HepG2 (cell line): ENCODE results near the gene F7. TPM values are rescaled to one million over a fixed set of nuclear protein-coding genes. Genes with fewer than 3 reads are reported as not detected.
A peak's percentile ranks its signal among the peaks of the same experiment; 100 is the strongest.

Source experiments
- ATAC-seq: fragments of 200-7000 bp; cut with Tn5 transposase; 3 replicates; pipeline ENCODE4 v1.9.1; 2020; ENCODE audit warnings: mild to moderate bottlenecking, moderate library complexity
- BruUV-seq: library from RNA; stranded (reverse); fragments of 400-500 nt; replicated peaks from 2 replicates; lab custom pipeline; 2021; lab: Mats Ljungman, UMichigan
- CTCF ChIA-PET: fragments of 300-600 bp; formaldehyde crosslinking; extraction: SDS; loops from one replicate; lab custom pipeline; 2021; ENCODE audit warnings: low total read pairs, inconsistent platforms, low intra/inter-chr PET ratio; lab: Yijun Ruan, JAX
- POLR2A ChIA-PET: fragments of 350-600 bp; sonication (Branson Sonifier 250); formaldehyde crosslinking; loops from one replicate; lab custom pipeline; 2020; ENCODE audit warnings: antibody characterized with exemption, inconsistent platforms; lab: Yijun Ruan, JAX
- DNase-seq: peaks from one replicate; pipeline ENCODE4 v3.0.0-alpha.2; 2015; ENCODE audit warnings: low spot score
- FAIRE-seq: peaks from 3 replicates; lab custom pipeline; 2011; peaks lifted over from hg19 to GRCh38; lab: Jason Lieb, UNC
- H2AFZ ChIP-seq: one replicate; pipeline ENCODE4 v1.6.1; 2011; ENCODE audit warnings: low read length, inconsistent platforms
- H3K27ac ChIP-seq: fragments of 300-600 bp; 3 replicates; pipeline ENCODE4 v1.8.0; 2011; ENCODE audit warnings: mixed run types, mild to moderate bottlenecking, mixed read lengths, low read length, inconsistent platforms; ENCODE audit not compliant: insufficient read depth; ENCODE audit errors: extremely low read length
- H3K27me3 ChIP-seq, 2 experiments: fragments of 200-600 bp in 1 of 2; 2 replicates in 1 of 2; 3 replicates in 1 of 2; pipeline versions ENCODE4 v1.6.0 to v1.8.0; 2011; ENCODE audit warnings: low read length in 2 of 2, mild to moderate bottlenecking in 2 of 2, moderate library complexity in 2 of 2, inconsistent platforms in 1 of 2; ENCODE audit not compliant: insufficient read depth in 2 of 2, control insufficient read depth in 1 of 2
- H3K36me3 ChIP-seq, 2 experiments: fragments of 200-600 bp in 1 of 2; replicated peaks in 1 of 2; 2 replicates in 1 of 2; 3 replicates in 1 of 2; pipeline versions ENCODE4 v1.5.1 to v1.8.0; 2011; ENCODE audit warnings: low read length in 2 of 2, inconsistent platforms in 1 of 2; ENCODE audit not compliant: insufficient read depth in 2 of 2, control insufficient read depth in 1 of 2
- H3K4me1 ChIP-seq: 2 replicates; pipeline ENCODE4 v1.5.1; 2012; ENCODE audit warnings: low read length, inconsistent platforms; ENCODE audit not compliant: insufficient read depth
- H3K4me2 ChIP-seq: 2 replicates; pipeline ENCODE4 v1.6.0; 2011; ENCODE audit warnings: low read depth, low read length, inconsistent platforms
- H3K4me3 ChIP-seq, 3 experiments: fragments of 200-600 bp in 1 of 3; sonication (generic), shearing (Covaris generic) in 1 of 3; replicated peaks in 1 of 3; 2 replicates each; pipeline ENCODE4 v1.5.1; 2011 to 2016; ENCODE audit warnings: low read length in 3 of 3, inconsistent platforms in 2 of 3, low read depth in 2 of 3, mild to moderate bottlenecking in 2 of 3, control low read depth in 1 of 3, mixed read lengths in 1 of 3; ENCODE audit not compliant: insufficient read depth in 1 of 3
- H3K79me2 ChIP-seq: one replicate; pipeline ENCODE4 v1.6.1; 2011; ENCODE audit warnings: low read length, inconsistent platforms; ENCODE audit not compliant: insufficient read depth
- H3K9ac ChIP-seq: 2 replicates; pipeline ENCODE4 v1.6.0; 2011; ENCODE audit warnings: mild to moderate bottlenecking, low read depth, low read length, inconsistent platforms; ENCODE audit not compliant: insufficient read depth
- H3K9me3 ChIP-seq: 2 replicates; pipeline ENCODE4 v1.5.1; 2012; ENCODE audit warnings: mild to moderate bottlenecking, low read length
- H4K20me1 ChIP-seq: 2 replicates; pipeline ENCODE4 v1.6.0; 2011; ENCODE audit warnings: inconsistent platforms, mild to moderate bottlenecking, low read length, moderate library complexity; ENCODE audit not compliant: insufficient read depth
- ATF7-NPFF ChIP-seq: sonication (generic); formaldehyde crosslinking; IDR thresholded peaks from 2 replicates; pipeline ENCODE4 v1.8.1; 2023; ENCODE audit warnings: mild to moderate bottlenecking, low read depth, missing genetic modification reagents, moderate library complexity
- FIP1L1 ChIP-seq: fragments of 200-400 bp; formaldehyde crosslinking; IDR thresholded peaks from 2 replicates; pipeline ENCODE4 v1.6.1; 2018; ENCODE audit warnings: low read depth, mild to moderate bottlenecking, low read length, moderate library complexity, borderline replicate concordance; ENCODE audit not compliant: insufficient read depth
- TBX3 ChIP-seq: fragments of 450-650 bp; IDR thresholded peaks from 2 replicates; pipeline ENCODE4 v1.6.1; 2017; ENCODE audit warnings: antibody characterized with exemption, mild to moderate bottlenecking, inconsistent platforms, borderline replicate concordance
- THAP11 ChIP-seq: IDR thresholded peaks from 2 replicates; pipeline ENCODE4 v1.6.1; 2016; ENCODE audit warnings: missing biosample characterization, missing genetic modification reagents
- ZFX ChIP-seq: sonication (generic); formaldehyde crosslinking; IDR thresholded peaks from 2 replicates; pipeline ENCODE4 v1.4.0; 2020; ENCODE audit warnings: mild to moderate bottlenecking, low read depth, missing genetic modification reagents, moderate library complexity
- ZNF136 ChIP-seq: sonication (generic); formaldehyde crosslinking; IDR thresholded peaks from 2 replicates; pipeline ENCODE4 v1.8.1; 2022; ENCODE audit warnings: low read depth, mild to moderate bottlenecking, moderate library complexity, missing genetic modification reagents
- ZNF20 ChIP-seq: sonication (generic); formaldehyde crosslinking; IDR thresholded peaks from 2 replicates; pipeline ENCODE4 v1.4.0; 2020; ENCODE audit warnings: mild to moderate bottlenecking, moderate library complexity, missing genetic modification reagents
- ZNF484 ChIP-seq: sonication (generic); formaldehyde crosslinking; IDR thresholded peaks from 2 replicates; pipeline ENCODE4 v1.5.1; 2020; ENCODE audit warnings: mild to moderate bottlenecking, low read depth, missing genetic modification reagents, borderline replicate concordance
- WGBS: methylation state at CpG from one replicate; pipeline ENCODE4 v1.1.6; 2017; ENCODE audit warnings: low lambda C conversion rate; 5-methylcytosine and 5-hydroxymethylcytosine counted together
- in situ Hi-C: cut with HindIII; loops from 2 replicates; pipeline ENCODE4 v1.10.0; 2017; ENCODE audit warnings: low pct_unique_long_range_greater_than_20kb; ENCODE audit not compliant: extremely low pct_ligation_motif_present
- intact Hi-C: fragments of 100-400 bp; cut with micrococcal nuclease; formaldehyde crosslinking; loops from one replicate; pipeline ENCODE4 v1.10.0; 2022; ENCODE audit not compliant: unreplicated experiment
- polyA plus RNA-seq, 8 experiments: library from polyadenylated mRNA; depleted of rRNA in 3 of 8; stranded (reverse) in 7 of 8; unstranded in 1 of 8; fragments of >200 nt; fragmentation: Illumina TruSeq in 4 of 8; extraction: Trizol in 4 of 8; gene quantifications; 2 replicates each; pipeline versions ENCODE4 v1.2.1 to v1.2.3, GENCODE V29; 2011 to 2016; ENCODE audit warnings: low read depth in 4 of 8, missing spikeins in 1 of 8, mixed read lengths in 1 of 8; ENCODE audit not compliant: insufficient read depth in 1 of 8
- total RNA-seq, 5 experiments: library from RNA; depleted of rRNA; stranded (reverse); fragments of >200 nt; fragmentation: Illumina TruSeq; extraction: Trizol; gene quantifications; 2 replicates each; pipeline ENCODE4 v1.2.3, GENCODE V29; 2016; ENCODE audit warnings: low read depth in 1 of 5
- TF ChIP-seq, protein P1 (sequence below): IDR thresholded peaks from 2 replicates; pipeline ENCODE4 v1.6.1; 2016; ENCODE audit warnings: missing compliant biosample characterization, missing genetic modification reagents, borderline replicate concordance
- TF ChIP-seq, protein P2 (sequence below): sonication (generic); formaldehyde crosslinking; IDR thresholded peaks from 2 replicates; pipeline ENCODE4 v1.5.1; 2020; ENCODE audit warnings: mild to moderate bottlenecking, moderate library complexity, missing genetic modification reagents
- TF ChIP-seq, protein P3 (sequence below): sonication (generic); formaldehyde crosslinking; IDR thresholded peaks from 2 replicates; pipeline ENCODE4 v1.4.0; 2020; ENCODE audit warnings: missing genetic modification reagents, borderline replicate concordance

The F7 gene
- total and polyA plus RNA-seq, 2 of the 13 experiments (the other 11 are each of a cell fraction or from before 2014, with no cell fraction given): 12.6 to 26.5 TPM

DNA sequence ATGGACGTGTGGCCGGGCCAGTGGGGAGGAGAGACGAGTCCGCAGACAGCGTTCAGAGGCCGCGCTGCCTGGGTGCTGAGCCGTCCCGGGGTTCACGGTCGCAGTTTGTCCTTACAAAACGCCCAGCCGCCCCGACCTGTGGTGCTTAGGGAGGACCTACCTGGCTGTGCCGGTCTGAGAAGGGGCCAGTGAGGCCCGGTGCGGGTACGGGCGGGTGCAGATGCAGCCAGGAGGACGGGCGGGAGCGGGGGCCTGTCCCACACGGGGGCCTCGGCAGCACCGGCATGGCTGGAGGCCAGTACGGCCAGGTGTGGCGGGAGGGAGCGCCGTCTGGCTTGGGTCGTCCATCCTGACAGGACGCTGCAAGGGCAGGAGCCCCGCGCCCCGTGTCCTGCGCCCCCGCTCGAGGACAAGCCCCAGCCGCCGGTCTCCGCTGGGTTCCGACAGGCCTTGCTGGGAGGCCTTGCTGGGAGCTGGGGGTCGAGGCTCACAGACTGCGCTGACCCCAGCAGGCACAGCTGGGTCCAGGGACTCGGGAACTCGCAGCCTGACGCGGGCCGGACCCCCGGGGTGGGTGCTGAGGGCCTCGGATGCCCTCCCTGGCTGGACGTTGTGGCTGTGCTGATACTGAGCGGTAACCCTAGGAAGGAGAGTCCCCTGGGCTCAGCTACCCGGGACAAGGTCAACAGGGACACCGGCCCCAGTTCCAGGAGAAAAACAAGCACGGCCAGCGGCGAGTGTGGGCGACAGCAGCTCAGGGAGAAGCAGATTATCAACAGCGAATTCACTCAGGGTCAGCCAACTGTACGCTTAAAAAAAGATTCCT is 47.6 kb downstream of the F7 start (continued):
- TF ChIP-seq ZNF136 (CRISPR knock-in tag) (no peak), TBX3 (no peak)

DNA sequence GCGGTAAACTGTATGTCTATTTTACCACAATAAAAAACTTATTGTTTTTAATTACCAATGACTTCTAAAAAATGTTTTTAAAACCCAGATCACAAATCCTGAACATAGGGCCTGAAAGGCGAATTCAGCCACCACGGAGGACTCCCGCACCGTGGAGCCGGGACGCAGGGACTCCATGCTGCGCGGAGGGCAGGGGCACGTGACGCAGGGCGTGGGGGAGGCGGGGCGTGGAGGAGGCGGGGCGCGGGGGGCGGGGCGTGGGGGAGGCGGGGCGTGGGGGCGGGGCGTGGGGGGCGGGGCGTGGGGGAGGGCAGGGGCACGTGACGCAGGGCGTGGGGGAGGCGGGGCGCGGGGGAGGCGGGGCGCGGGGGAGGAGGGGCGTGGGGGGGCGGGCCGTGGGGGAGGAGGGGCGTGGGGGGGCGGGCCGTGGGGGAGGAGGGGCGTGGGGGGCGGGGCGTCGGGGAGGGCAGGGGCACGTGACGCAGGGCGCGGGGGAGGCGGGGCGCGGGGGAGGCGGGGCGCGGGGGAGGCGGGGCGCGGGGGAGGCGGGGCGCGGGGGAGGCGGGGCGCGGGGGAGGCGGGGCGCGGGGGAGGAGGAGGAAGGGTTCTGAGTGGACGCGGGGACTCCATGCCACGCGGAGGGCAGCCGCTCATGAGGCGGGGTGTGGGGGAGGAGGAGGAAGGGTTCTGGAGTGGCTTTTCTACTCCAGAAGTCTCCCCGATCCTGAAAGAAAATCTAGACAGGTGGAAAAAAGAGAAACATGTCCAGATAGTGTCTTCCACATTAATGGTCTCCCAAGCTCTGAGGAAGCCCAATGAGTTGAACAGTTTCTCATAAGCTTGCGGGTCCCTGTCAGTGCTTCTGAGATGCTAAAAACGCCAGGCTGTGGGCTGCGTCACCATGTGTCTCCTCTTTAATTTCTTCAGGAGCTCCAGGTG is 48.5 kb downstream of the F7 start:
- Histone ChIP-seq H3K36me3 (peaks cover 0 to 2% of the 10 kb centered on the region in 2 experiments; a peak in 2 of 5 replicates), H3K27me3 (no peaks in the 10 kb centered on the region), H3K4me2 (peak overlapping the region; percentile 88), H3K4me3 (peak overlapping the region; percentile 69 to 81 (median 76)), H4K20me1 (no peaks in the 10 kb centered on the region), H3K9ac (peak overlapping the region; percentile 93), H2AFZ (no peak overlapping the region), H3K9me3 (0 out of 2 replicates have a peak, but pooled peaks cover 5% of the 10 kb centered on the region), H3K4me1 (peaks cover 92% of the 10 kb centered on the region), H3K27ac (peak overlapping the region; percentile 92), H3K79me2 (peaks cover 32% of the 10 kb centered on the region)
- BruUV-seq: TSS peak; percentile 71
- intact Hi-C loops: no loop called here
- in situ Hi-C loops: no loop called here
- ChIA-PET CTCF (no interaction called here), POLR2A (interaction anchor here (0.8 to 2.1 kb wide), 4 partner anchors 27 to 55 kb away, joined by 3 to 18 read pairs (median 10); partner anchors contain the start of genes CUL4A, F10 and PCID2)
- 13% methylated on average over 31 of the region's 76 CpGs for WGBS
- DNase-seq: peak; percentile 49
- peak; percentile 30; the same call in 2 of the 3 replicates for ATAC-seq
- FAIRE-seq: no peak
- TF ChIP-seq, protein P1, sequence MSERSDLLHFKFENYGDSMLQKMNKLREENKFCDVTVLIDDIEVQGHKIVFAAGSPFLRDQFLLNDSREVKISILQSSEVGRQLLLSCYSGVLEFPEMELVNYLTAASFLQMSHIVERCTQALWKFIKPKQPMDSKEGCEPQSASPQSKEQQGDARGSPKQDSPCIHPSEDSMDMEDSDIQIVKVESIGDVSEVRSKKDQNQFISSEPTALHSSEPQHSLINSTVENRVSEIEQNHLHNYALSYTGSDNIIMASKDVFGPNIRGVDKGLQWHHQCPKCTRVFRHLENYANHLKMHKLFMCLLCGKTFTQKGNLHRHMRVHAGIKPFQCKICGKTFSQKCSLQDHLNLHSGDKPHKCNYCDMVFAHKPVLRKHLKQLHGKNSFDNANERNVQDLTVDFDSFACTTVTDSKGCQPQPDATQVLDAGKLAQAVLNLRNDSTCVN (CRISPR knock-in tag): peak; percentile 98
- no peak for TF ChIP-seq FIP1L1
- no peak for TF ChIP-seq ZNF20 (CRISPR knock-in tag)
- no peak for TF ChIP-seq ZFX (CRISPR knock-in tag)
- no peak for TF ChIP-seq ATF7-NPFF (CRISPR knock-in tag)
- TF ChIP-seq, protein P2, sequence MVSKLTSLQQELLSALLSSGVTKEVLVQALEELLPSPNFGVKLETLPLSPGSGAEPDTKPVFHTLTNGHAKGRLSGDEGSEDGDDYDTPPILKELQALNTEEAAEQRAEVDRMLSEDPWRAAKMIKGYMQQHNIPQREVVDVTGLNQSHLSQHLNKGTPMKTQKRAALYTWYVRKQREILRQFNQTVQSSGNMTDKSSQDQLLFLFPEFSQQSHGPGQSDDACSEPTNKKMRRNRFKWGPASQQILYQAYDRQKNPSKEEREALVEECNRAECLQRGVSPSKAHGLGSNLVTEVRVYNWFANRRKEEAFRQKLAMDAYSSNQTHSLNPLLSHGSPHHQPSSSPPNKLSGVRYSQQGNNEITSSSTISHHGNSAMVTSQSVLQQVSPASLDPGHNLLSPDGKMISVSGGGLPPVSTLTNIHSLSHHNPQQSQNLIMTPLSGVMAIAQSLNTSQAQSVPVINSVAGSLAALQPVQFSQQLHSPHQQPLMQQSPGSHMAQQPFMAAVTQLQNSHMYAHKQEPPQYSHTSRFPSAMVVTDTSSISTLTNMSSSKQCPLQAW (CRISPR knock-in tag): no peak
- TF ChIP-seq THAP11 (CRISPR knock-in tag): peak; percentile 28; the same call in 1 of the 2 replicates
- TF ChIP-seq, protein P3, sequence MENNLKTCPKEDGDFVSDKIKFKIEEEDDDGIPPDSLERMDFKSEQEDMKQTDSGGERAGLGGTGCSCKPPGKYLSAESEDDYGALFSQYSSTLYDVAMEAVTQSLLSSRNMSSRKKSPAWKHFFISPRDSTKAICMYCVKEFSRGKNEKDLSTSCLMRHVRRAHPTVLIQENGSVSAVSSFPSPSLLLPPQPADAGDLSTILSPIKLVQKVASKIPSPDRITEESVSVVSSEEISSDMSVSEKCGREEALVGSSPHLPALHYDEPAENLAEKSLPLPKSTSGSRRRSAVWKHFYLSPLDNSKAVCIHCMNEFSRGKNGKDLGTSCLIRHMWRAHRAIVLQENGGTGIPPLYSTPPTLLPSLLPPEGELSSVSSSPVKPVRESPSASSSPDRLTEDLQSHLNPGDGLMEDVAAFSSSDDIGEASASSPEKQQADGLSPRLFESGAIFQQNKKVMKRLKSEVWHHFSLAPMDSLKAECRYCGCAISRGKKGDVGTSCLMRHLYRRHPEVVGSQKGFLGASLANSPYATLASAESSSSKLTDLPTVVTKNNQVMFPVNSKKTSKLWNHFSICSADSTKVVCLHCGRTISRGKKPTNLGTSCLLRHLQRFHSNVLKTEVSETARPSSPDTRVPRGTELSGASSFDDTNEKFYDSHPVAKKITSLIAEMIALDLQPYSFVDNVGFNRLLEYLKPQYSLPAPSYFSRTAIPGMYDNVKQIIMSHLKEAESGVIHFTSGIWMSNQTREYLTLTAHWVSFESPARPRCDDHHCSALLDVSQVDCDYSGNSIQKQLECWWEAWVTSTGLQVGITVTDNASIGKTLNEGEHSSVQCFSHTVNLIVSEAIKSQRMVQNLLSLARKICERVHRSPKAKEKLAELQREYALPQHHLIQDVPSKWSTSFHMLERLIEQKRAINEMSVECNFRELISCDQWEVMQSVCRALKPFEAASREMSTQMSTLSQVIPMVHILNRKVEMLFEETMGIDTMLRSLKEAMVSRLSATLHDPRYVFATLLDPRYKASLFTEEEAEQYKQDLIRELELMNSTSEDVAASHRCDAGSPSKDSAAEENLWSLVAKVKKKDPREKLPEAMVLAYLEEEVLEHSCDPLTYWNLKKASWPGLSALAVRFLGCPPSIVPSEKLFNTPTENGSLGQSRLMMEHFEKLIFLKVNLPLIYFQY (CRISPR knock-in tag): no peak
- no peak for TF ChIP-seq ZNF484
